Endothelial cell of umbilical vein (primary cell): Measurements from ENCODE around the gene SLC35F3. TPM values are rescaled to one million over a fixed set of nuclear protein-coding genes. Genes with fewer than 3 reads are reported as not detected.

Experiments used
- BruUV-seq: library from RNA; stranded (reverse); fragments of 400-500 nt; replicated peaks from 2 replicates; lab custom pipeline; 2021; lab: Mats Ljungman, UMichigan
- CTCF ChIA-PET: fragments of 300-600, 350-600 bp; sonication (Branson Sonifier 250); formaldehyde crosslinking; loops from one replicate; lab custom pipeline; 2021; ENCODE audit warnings: antibody characterized with exemption, inconsistent platforms; lab: Charles Lee
- POLR2A ChIA-PET: fragments of 300-600, 350-600 bp; sonication (Branson Sonifier 250); formaldehyde crosslinking; loops from one replicate; lab custom pipeline; 2021; ENCODE audit warnings: antibody characterized with exemption, inconsistent platforms; lab: Charles Lee
- DNase-seq: peaks from one replicate; pipeline ENCODE4 v3.0.0-alpha.2; 2011; ENCODE audit warnings: low read depth, low spot score
- FAIRE-seq: peaks from 2 replicates; lab custom pipeline; 2011; peaks lifted over from hg19 to GRCh38; lab: Jason Lieb, UNC
- H2AFZ ChIP-seq: 2 replicates; pipeline ENCODE4 v1.6.0; 2012; ENCODE audit warnings: low read depth, low read length, control low read depth, inconsistent platforms
- H3K27ac ChIP-seq: 2 replicates; pipeline ENCODE4 v1.5.1; 2011; ENCODE audit warnings: low read depth, mild to moderate bottlenecking, control low read depth, low read length, moderate library complexity; ENCODE audit not compliant: insufficient read depth
- H3K27me3 ChIP-seq, 2 experiments: 2 replicates each; pipeline versions ENCODE4 v1.6.0 to v1.6.1; 2011; ENCODE audit warnings: low read length in 2 of 2, mixed read lengths in 1 of 2; ENCODE audit not compliant: control insufficient read depth in 2 of 2, insufficient read depth in 2 of 2
- H3K36me3 ChIP-seq, 2 experiments: 2 replicates in 1 of 2; 3 replicates in 1 of 2; pipeline ENCODE4 v1.5.1; 2011; ENCODE audit warnings: low read length in 2 of 2, mild to moderate bottlenecking in 1 of 2, moderate library complexity in 1 of 2; ENCODE audit not compliant: control insufficient read depth in 2 of 2, insufficient read depth in 2 of 2; ENCODE audit errors: extremely low read depth in 1 of 2
- H3K4me1 ChIP-seq: 3 replicates; pipeline ENCODE4 v1.5.1; 2011; ENCODE audit warnings: mild to moderate bottlenecking, low read length; ENCODE audit not compliant: control insufficient read depth, insufficient read depth; ENCODE audit errors: extremely low read depth
- H3K4me2 ChIP-seq: 2 replicates; pipeline ENCODE4 v1.6.1; 2011; ENCODE audit warnings: low read length, control low read depth, mixed read lengths; ENCODE audit not compliant: insufficient read depth
- H3K4me3 ChIP-seq, 3 experiments: fragments of 200-600 bp in 1 of 3; sonication (generic), shearing (Covaris generic) in 1 of 3; replicated peaks in 1 of 3; 2 replicates each; pipeline ENCODE4 v1.5.1; 2011 to 2016; ENCODE audit warnings: control low read depth in 3 of 3, low read length in 3 of 3, mild to moderate bottlenecking in 2 of 3, inconsistent platforms in 1 of 3, low read depth in 1 of 3, moderate library complexity in 1 of 3; ENCODE audit not compliant: insufficient read depth in 1 of 3
- H3K79me2 ChIP-seq: 2 replicates; pipeline ENCODE4 v1.6.0; 2012; ENCODE audit warnings: low read length, inconsistent platforms; ENCODE audit not compliant: control insufficient read depth, insufficient read depth
- H3K9ac ChIP-seq: replicated peaks from 2 replicates; pipeline ENCODE3; 2011; ENCODE audit warnings: low read length, control low read depth; ENCODE audit not compliant: insufficient read depth; ENCODE audit errors: extremely low read depth
- H3K9me1 ChIP-seq: replicated peaks from 3 replicates; pipeline ENCODE4 v1.6.0; 2011; ENCODE audit warnings: mild to moderate bottlenecking, low read length; ENCODE audit not compliant: control insufficient read depth, insufficient read depth; ENCODE audit errors: extremely low read depth
- H3K9me3 ChIP-seq: replicated peaks from 2 replicates; pipeline ENCODE4 v1.5.1; 2012; ENCODE audit warnings: low read length, inconsistent platforms; ENCODE audit not compliant: control insufficient read depth, insufficient read depth
- H4K20me1 ChIP-seq: replicated peaks from 2 replicates; pipeline ENCODE3; 2011; ENCODE audit warnings: mild to moderate bottlenecking, low read length; ENCODE audit not compliant: control insufficient read depth, insufficient read depth; ENCODE audit errors: extremely low read depth
- EZH2 ChIP-seq: IDR thresholded peaks from 2 replicates; pipeline ENCODE4 v1.6.1; 2012; ENCODE audit warnings: borderline replicate concordance, low read depth, mild to moderate bottlenecking, moderate library complexity, low read length, inconsistent platforms; ENCODE audit not compliant: severe bottlenecking
- FOS ChIP-seq: IDR thresholded peaks from 2 replicates; pipeline ENCODE4 v1.6.1; 2011; ENCODE audit warnings: mild to moderate bottlenecking, low read length, moderate library complexity, borderline replicate concordance; ENCODE audit not compliant: insufficient read depth
- GATA2 ChIP-seq: IDR thresholded peaks from 2 replicates; pipeline ENCODE4 v1.7.0; 2011; ENCODE audit warnings: low read depth, mild to moderate bottlenecking, moderate library complexity, mixed read lengths, low read length; ENCODE audit not compliant: insufficient read length, insufficient read depth
- MYC ChIP-seq: IDR thresholded peaks from one replicate; pipeline ENCODE4 v1.6.1; 2011; ENCODE audit warnings: mild to moderate bottlenecking, low read depth, low read length
- POLR2A ChIP-seq: IDR thresholded peaks from 2 replicates; pipeline ENCODE4 v1.6.1; 2012; ENCODE audit warnings: low read depth, mild to moderate bottlenecking, control low read depth, low read length
- POLR2AphosphoS5 ChIP-seq: IDR thresholded peaks from 2 replicates; pipeline ENCODE4 v1.6.1; 2012; ENCODE audit warnings: low read depth, mild to moderate bottlenecking, control low read depth, low read length, moderate library complexity; ENCODE audit not compliant: insufficient read depth
- dilution Hi-C: fragments of 300-500 bp; cut with MboI; formaldehyde crosslinking; loops from one replicate; pipeline ENCODE4 v1.15.0; 2019; ENCODE audit warnings: low sequenced_read_pairs; ENCODE audit not compliant: extremely low pct_ligation_motif_present
- intact Hi-C: fragments of 100-400 bp; cut with micrococcal nuclease; formaldehyde crosslinking; loops from one replicate; pipeline ENCODE4 v1.10.0; 2022
- polyA plus RNA-seq, 4 experiments: library from polyadenylated mRNA; depleted of rRNA in 3 of 4; stranded (reverse) in 3 of 4; unstranded in 1 of 4; fragments of >200 nt; gene quantifications; 2 replicates each; pipeline versions ENCODE4 v1.2.1 to v1.2.3, GENCODE V29; 2011 to 2012; ENCODE audit warnings: missing spikeins in 1 of 4
- total RNA-seq: library from RNA; stranded (reverse); gene quantifications from 2 replicates; pipeline ENCODE4 v1.2.3, GENCODE V29; 2021
- TF ChIP-seq, protein P1 (sequence below): IDR thresholded peaks from 2 replicates; pipeline ENCODE4 v1.6.1; 2011; ENCODE audit not compliant: insufficient read depth, insufficient read length
- TF ChIP-seq, protein P2 (sequence below), 2 donors: IDR thresholded peaks; 1 replicate in 1 of 2; 2 replicates in 1 of 2; pipeline ENCODE4 v1.5.1; 2011; ENCODE audit warnings: low read length in 2 of 2, mild to moderate bottlenecking in 2 of 2, moderate library complexity in 2 of 2, control low read depth in 1 of 2, inconsistent platforms in 1 of 2, low read depth in 1 of 2; ENCODE audit not compliant: insufficient read depth in 1 of 2; ENCODE audit errors: extremely low read depth in 1 of 2

Gene SLC35F3
- total and polyA plus RNA-seq, 2 donors (not counting 3 experiments of a cell fraction or from before 2014, with no cell fraction given) = not detected

- Histone ChIP-seq H4K20me1 (no peaks in the 10 kb centered on the region), H3K27ac (no peak overlapping the region), H3K9me1 (no peaks in the 10 kb centered on the region), H3K4me1 (no peaks in the 10 kb centered on the region), H3K4me2 (no peak overlapping the region), H3K4me3 (no peak overlapping the region), H3K9me3 (no peaks in the 10 kb centered on the region), H3K9ac (no peak overlapping the region), H3K36me3 (no peaks in the 10 kb centered on the region), H3K27me3 (no peaks in the 10 kb centered on the region), H3K79me2 (no peaks in the 10 kb centered on the region), H2AFZ (no peak overlapping the region)
- dilution Hi-C loops = no loop called here
- DNase-seq = no peak
- ChIA-PET POLR2A (no interaction called here), CTCF (interaction anchor here (1.2 to 1.6 kb wide), 2 partner anchors 28 to 161 kb away, joined by 3 to 6 read pairs; no protein-coding TSS in a partner anchor)
- intact Hi-C loops = no loop called here
- no peak for FAIRE-seq
- no TSS peak for BruUV-seq
- TF ChIP-seq POLR2AphosphoS5 (no peak), EZH2 (no peak), GATA2 (no peak), MYC (no peak), FOS (no peak)
- TF ChIP-seq, protein P1, sequence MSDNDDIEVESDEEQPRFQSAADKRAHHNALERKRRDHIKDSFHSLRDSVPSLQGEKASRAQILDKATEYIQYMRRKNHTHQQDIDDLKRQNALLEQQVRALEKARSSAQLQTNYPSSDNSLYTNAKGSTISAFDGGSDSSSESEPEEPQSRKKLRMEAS = no peak
Measured at GRCh38 chr1:234148350-234148749, 243.9 kb downstream of the SLC35F3 start.

DNA sequence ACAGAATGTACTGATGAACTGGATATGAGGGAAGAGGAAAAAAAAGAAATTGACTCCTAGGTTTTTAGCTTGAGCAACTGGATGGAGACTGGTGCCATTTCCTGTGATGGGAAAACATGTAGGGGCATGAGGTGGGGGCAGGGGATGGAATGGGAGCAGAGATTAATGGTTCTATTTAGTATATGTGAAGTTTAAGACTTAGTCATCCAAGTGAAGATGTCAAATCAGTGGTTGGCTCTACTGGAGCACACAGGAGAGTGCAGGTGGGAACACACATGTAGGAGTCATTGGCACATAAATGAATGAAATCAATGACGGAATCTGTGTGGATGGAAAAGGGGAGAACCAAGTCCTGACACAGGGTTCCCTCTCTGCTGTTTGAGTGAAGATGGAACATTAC, 244.3 kb downstream of the SLC35F3 start:
- Histone ChIP-seq H3K36me3 (no peaks in the 10 kb centered on the region), H3K9me1 (no peaks in the 10 kb centered on the region), H3K4me3 (no peak overlapping the region), H3K4me1 (no peaks in the 10 kb centered on the region), H3K27me3 (no peaks in the 10 kb centered on the region), H3K4me2 (no peak overlapping the region), H3K9me3 (no peaks in the 10 kb centered on the region), H2AFZ (no peak overlapping the region), H3K79me2 (no peaks in the 10 kb centered on the region), H3K27ac (no peak overlapping the region), H3K9ac (no peak overlapping the region), H4K20me1 (no peaks in the 10 kb centered on the region)
- ChIA-PET CTCF (interaction anchor here (1.2 to 1.6 kb wide), 2 partner anchors 28 to 161 kb away, joined by 3 to 6 read pairs; no protein-coding TSS in a partner anchor), POLR2A (no interaction called here)
- no TSS peak for BruUV-seq
- FAIRE-seq (no peak), DNase-seq (no peak)
- TF ChIP-seq, protein P1 = no peak
- TF ChIP-seq FOS (no peak), POLR2A (no peak), GATA2 (no peak)
- TF ChIP-seq, protein P2, sequence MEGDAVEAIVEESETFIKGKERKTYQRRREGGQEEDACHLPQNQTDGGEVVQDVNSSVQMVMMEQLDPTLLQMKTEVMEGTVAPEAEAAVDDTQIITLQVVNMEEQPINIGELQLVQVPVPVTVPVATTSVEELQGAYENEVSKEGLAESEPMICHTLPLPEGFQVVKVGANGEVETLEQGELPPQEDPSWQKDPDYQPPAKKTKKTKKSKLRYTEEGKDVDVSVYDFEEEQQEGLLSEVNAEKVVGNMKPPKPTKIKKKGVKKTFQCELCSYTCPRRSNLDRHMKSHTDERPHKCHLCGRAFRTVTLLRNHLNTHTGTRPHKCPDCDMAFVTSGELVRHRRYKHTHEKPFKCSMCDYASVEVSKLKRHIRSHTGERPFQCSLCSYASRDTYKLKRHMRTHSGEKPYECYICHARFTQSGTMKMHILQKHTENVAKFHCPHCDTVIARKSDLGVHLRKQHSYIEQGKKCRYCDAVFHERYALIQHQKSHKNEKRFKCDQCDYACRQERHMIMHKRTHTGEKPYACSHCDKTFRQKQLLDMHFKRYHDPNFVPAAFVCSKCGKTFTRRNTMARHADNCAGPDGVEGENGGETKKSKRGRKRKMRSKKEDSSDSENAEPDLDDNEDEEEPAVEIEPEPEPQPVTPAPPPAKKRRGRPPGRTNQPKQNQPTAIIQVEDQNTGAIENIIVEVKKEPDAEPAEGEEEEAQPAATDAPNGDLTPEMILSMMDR (IDR thresholded peaks at IDR 0.05; ENCODE audit: extremely low read depth in 1 of 2, insufficient read depth in 1 of 2, low read depth in 1 of 2, low read length in 2 of 2) = no peak
- dilution Hi-C loops = no loop called here
- intact Hi-C loops = no loop called here
